ENCODE measurements around the gene SOCS6. TPM values are rescaled to one million over a fixed set of nuclear protein-coding genes. Genes with fewer than 3 reads are reported as not detected.

The SOCS6 gene
- total and polyA plus RNA-seq, 2 of the 13 experiments (the other 11 are each of a cell fraction or from before 2014, with no cell fraction given) = 18.6 to 38.3 TPM

DNA sequence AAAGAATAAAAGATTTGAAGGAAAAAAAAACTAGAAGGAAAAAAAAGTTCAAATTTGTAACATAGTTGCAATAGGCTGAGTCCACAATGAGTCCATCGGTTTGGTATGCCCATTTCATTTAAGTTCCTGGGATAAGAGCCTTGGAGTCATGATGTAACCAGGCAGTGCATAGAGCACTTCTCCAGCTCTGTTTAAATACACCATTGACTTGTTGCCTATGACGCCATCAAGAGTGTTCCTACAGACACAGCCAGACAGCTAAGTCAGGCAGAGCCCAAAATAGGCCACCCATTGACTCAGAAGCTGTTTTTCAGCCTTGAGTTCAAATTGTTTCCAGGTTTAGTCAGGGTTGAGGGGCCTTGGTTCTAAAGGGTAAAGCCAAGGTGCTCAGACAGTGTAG is 44.9 kb downstream of the SOCS6 start (continued):
- no peak for TF ChIP-seq NONO (IDR thresholded peaks at IDR 0.05)
- no peak for TF ChIP-seq NONO (CRISPR knock-in tag; conservative IDR thresholded peaks at IDR 0.05)
- peak; percentile 32 to 89; a peak in 2 of 4 replicates for TF ChIP-seq EP300 (IDR thresholded peaks at IDR 0.05; ENCODE audit: low read depth in 2 of 2, low read length in 2 of 2)
- TF ChIP-seq EP300 (CRISPR knock-in tag; IDR thresholded peaks at IDR 0.05; ENCODE audit: borderline replicate concordance) = peak; percentile 74; the same call in 1 of the 2 replicates
- no peak for TF ChIP-seq ZNF33A (CRISPR knock-in tag; IDR thresholded peaks at IDR 0.05; ENCODE audit: borderline replicate concordance)
- TF ChIP-seq YEATS2 (CRISPR knock-in tag; IDR thresholded peaks at IDR 0.05; ENCODE audit: borderline replicate concordance) = peak; percentile 75; the same call in 1 of the 2 replicates
- no peak for TF ChIP-seq ZNF546 (CRISPR knock-in tag; conservative IDR thresholded peaks at IDR 0.05)
- TF ChIP-seq, protein P1, sequence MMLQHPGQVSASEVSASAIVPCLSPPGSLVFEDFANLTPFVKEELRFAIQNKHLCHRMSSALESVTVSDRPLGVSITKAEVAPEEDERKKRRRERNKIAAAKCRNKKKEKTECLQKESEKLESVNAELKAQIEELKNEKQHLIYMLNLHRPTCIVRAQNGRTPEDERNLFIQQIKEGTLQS (CRISPR knock-in tag; IDR thresholded peaks at IDR 0.05) = peak; percentile 96
- TF ChIP-seq GABPA (IDR thresholded peaks at IDR 0.05; ENCODE audit: low read depth, low read length) = no peak
- TF ChIP-seq GABPA (CRISPR knock-in tag; IDR thresholded peaks at IDR 0.05; ENCODE audit: low read depth) = no peak
- TF ChIP-seq MIER3 (CRISPR knock-in tag; IDR thresholded peaks at IDR 0.05; ENCODE audit: borderline replicate concordance) = peak; percentile 78; the same call in 1 of the 2 replicates
- no peak for TF ChIP-seq EHMT2 (IDR thresholded peaks at IDR 0.05; ENCODE audit: borderline replicate concordance, low read depth, low read length)
- peak; percentile 97 for TF ChIP-seq FOSL2 (CRISPR knock-in tag; IDR thresholded peaks at IDR 0.05)
- TF ChIP-seq, protein P2, sequence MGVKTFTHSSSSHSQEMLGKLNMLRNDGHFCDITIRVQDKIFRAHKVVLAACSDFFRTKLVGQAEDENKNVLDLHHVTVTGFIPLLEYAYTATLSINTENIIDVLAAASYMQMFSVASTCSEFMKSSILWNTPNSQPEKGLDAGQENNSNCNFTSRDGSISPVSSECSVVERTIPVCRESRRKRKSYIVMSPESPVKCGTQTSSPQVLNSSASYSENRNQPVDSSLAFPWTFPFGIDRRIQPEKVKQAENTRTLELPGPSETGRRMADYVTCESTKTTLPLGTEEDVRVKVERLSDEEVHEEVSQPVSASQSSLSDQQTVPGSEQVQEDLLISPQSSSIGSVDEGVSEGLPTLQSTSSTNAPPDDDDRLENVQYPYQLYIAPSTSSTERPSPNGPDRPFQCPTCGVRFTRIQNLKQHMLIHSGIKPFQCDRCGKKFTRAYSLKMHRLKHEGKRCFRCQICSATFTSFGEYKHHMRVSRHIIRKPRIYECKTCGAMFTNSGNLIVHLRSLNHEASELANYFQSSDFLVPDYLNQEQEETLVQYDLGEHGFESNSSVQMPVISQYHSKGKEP (CRISPR knock-in tag; IDR thresholded peaks at IDR 0.05) = no peak
- TF ChIP-seq, protein P3, sequence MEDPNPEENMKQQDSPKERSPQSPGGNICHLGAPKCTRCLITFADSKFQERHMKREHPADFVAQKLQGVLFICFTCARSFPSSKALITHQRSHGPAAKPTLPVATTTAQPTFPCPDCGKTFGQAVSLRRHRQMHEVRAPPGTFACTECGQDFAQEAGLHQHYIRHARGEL (CRISPR knock-in tag; IDR thresholded peaks at IDR 0.05) = no peak
- TF ChIP-seq, protein P4, sequence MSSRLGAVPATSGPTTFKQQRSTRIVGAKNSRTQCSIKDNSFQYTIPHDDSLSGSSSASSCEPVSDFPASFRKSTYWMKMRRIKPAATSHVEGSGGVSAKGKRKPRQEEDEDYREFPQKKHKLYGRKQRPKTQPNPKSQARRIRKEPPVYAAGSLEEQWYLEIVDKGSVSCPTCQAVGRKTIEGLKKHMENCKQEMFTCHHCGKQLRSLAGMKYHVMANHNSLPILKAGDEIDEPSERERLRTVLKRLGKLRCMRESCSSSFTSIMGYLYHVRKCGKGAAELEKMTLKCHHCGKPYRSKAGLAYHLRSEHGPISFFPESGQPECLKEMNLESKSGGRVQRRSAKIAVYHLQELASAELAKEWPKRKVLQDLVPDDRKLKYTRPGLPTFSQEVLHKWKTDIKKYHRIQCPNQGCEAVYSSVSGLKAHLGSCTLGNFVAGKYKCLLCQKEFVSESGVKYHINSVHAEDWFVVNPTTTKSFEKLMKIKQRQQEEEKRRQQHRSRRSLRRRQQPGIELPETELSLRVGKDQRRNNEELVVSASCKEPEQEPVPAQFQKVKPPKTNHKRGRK (CRISPR knock-in tag; IDR thresholded peaks at IDR 0.05) = no peak
- TF ChIP-seq, protein P5, sequence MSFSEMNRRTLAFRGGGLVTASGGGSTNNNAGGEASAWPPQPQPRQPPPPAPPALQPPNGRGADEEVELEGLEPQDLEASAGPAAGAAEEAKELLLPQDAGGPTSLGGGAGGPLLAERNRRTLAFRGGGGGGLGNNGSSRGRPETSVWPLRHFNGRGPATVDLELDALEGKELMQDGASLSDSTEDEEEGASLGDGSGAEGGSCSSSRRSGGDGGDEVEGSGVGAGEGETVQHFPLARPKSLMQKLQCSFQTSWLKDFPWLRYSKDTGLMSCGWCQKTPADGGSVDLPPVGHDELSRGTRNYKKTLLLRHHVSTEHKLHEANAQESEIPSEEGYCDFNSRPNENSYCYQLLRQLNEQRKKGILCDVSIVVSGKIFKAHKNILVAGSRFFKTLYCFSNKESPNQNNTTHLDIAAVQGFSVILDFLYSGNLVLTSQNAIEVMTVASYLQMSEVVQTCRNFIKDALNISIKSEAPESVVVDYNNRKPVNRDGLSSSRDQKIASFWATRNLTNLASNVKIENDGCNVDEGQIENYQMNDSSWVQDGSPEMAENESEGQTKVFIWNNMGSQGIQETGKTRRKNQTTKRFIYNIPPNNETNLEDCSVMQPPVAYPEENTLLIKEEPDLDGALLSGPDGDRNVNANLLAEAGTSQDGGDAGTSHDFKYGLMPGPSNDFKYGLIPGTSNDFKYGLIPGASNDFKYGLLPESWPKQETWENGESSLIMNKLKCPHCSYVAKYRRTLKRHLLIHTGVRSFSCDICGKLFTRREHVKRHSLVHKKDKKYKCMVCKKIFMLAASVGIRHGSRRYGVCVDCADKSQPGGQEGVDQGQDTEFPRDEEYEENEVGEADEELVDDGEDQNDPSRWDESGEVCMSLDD (CRISPR knock-in tag; IDR thresholded peaks at IDR 0.05; ENCODE audit: borderline replicate concordance) = no peak
- TF ChIP-seq, protein P6, sequence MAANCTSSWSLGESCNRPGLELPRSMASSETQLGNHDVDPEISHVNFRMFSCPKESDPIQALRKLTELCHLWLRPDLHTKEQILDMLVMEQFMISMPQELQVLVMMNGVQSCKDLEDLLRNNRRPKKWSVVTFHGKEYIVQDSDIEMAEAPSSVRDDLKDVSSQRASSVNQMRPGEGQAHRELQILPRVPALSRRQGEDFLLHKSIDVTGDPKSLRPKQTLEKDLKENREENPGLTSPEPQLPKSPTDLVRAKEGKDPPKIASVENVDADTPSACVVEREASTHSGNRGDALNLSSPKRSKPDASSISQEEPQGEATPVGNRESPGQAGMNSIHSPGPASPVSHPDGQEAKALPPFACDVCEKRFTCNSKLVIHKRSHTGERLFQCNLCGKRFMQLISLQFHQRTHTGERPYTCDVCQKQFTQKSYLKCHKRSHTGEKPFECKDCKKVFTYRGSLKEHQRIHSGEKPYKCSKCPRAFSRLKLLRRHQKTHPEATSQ (CRISPR knock-in tag; IDR thresholded peaks at IDR 0.05; ENCODE audit: borderline replicate concordance) = no peak

Measured in HepG2 (cell line).